Prostate gland (tissue), 2 donors: ENCODE data around the gene FMN1.

Experiments
- POLR2A ChIP-seq: fragments of 450-650 bp; IDR thresholded peaks from one replicate; pipeline ENCODE4 v1.6.1; 2016; ENCODE audit warnings: antibody characterized with exemption, mild to moderate bottlenecking
- TF ChIP-seq, protein P1 (sequence below), 4 experiments: fragments of 200-600 bp in 2 of 4; fragments of 450-650 bp in 2 of 4; sonication (generic) in 2 of 4; IDR thresholded peaks; 1 replicate in 3 of 4; 2 replicates in 1 of 4; pipeline ENCODE4 v1.5.1; 2016 to 2019; ENCODE audit warnings: antibody characterized with exemption in 4 of 4, mild to moderate bottlenecking in 2 of 4, moderate library complexity in 2 of 4

DNA sequence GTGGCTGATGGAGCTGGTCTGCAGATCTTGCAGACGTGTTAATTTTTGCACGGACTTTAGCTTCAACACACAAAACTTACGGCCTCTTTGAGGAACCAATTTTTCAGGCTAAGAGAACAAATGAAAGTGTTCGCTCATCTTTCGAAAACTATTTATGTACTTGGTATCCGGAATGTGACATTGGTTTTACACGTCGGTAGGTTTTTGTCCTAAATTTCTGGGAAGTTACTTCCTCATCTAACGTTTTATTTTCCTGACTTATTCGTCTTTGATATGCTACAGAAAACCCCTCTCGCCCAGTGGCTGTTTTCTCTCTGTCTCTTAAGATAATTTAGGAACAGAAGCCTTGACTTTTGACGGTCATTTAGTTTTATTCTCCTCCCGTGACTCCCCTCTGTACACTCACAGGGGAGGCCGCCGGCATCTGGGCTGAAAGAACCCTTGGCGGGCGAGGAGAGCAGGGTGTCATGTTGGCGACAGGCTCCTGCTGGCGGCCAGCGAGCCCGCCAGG is 477.5 kb downstream of the FMN1 start:
- TF ChIP-seq, protein P1, sequence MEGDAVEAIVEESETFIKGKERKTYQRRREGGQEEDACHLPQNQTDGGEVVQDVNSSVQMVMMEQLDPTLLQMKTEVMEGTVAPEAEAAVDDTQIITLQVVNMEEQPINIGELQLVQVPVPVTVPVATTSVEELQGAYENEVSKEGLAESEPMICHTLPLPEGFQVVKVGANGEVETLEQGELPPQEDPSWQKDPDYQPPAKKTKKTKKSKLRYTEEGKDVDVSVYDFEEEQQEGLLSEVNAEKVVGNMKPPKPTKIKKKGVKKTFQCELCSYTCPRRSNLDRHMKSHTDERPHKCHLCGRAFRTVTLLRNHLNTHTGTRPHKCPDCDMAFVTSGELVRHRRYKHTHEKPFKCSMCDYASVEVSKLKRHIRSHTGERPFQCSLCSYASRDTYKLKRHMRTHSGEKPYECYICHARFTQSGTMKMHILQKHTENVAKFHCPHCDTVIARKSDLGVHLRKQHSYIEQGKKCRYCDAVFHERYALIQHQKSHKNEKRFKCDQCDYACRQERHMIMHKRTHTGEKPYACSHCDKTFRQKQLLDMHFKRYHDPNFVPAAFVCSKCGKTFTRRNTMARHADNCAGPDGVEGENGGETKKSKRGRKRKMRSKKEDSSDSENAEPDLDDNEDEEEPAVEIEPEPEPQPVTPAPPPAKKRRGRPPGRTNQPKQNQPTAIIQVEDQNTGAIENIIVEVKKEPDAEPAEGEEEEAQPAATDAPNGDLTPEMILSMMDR (IDR thresholded peaks at IDR 0.05) = no peak
- no peak for TF ChIP-seq POLR2A
